GM12878 (cell line): ENCODE measurements around the gene EYS.

Source experiments
- GABPA ChIP-seq: IDR thresholded peaks from 2 replicates; pipeline ENCODE4 v1.6.1; 2014; ENCODE audit warnings: antibody characterized with exemption, low read depth, mild to moderate bottlenecking, inconsistent platforms
- HCFC1 ChIP-seq: fragments of 150-350 bp; IDR thresholded peaks from 2 replicates; pipeline ENCODE4 v1.6.1; 2014; ENCODE audit warnings: low read length
- JUNB ChIP-seq: IDR thresholded peaks from 2 replicates; pipeline ENCODE4 v1.6.1; 2016; ENCODE audit warnings: antibody characterized with exemption, mild to moderate bottlenecking
- POLR2A ChIP-seq: IDR thresholded peaks from 2 replicates; pipeline ENCODE4 v1.6.1; 2011; ENCODE audit warnings: low read depth, mild to moderate bottlenecking, low read length
- POLR2AphosphoS5 ChIP-seq: IDR thresholded peaks from 2 replicates; pipeline ENCODE4 v1.6.1; 2011; ENCODE audit warnings: mild to moderate bottlenecking, low read length, inconsistent platforms
- RBBP5 ChIP-seq: fragments of 200-600 bp; sonication (generic); conservative IDR thresholded peaks from 2 replicates; pipeline ENCODE4 v1.6.1; 2016
- SMC3 ChIP-seq: IDR thresholded peaks from 2 replicates; pipeline ENCODE4 v1.6.1; 2011; ENCODE audit warnings: low read length, improper control_type of control experiment, borderline replicate concordance
- TAF1 ChIP-seq: IDR thresholded peaks from 2 replicates; pipeline ENCODE4 v1.6.1; 2011; ENCODE audit warnings: mild to moderate bottlenecking, low read depth, low read length, borderline replicate concordance
- ZNF622 ChIP-seq: fragments of 450-650 bp; IDR thresholded peaks from 2 replicates; pipeline ENCODE4 v1.6.1; 2017; ENCODE audit warnings: mild to moderate bottlenecking, inconsistent platforms
- TF ChIP-seq, protein P1 (sequence below), 3 experiments: IDR thresholded peaks in 2 of 3; conservative IDR thresholded peaks in 1 of 3; 2 replicates each; pipeline ENCODE4 v1.5.1; 2011; ENCODE audit warnings: low read depth in 3 of 3, low read length in 3 of 3, mild to moderate bottlenecking in 3 of 3, control low read depth in 2 of 3, moderate library complexity in 2 of 3, inconsistent platforms in 1 of 3, mixed read lengths in 1 of 3; ENCODE audit not compliant: control insufficient read depth in 2 of 3, insufficient read depth in 1 of 3; ENCODE audit errors: extremely low read depth in 1 of 3
- TF ChIP-seq, protein P2 (sequence below): IDR thresholded peaks from 2 replicates; pipeline ENCODE4 v1.6.1; 2012; ENCODE audit warnings: low read depth, low read length, improper control_type of control experiment

DNA sequence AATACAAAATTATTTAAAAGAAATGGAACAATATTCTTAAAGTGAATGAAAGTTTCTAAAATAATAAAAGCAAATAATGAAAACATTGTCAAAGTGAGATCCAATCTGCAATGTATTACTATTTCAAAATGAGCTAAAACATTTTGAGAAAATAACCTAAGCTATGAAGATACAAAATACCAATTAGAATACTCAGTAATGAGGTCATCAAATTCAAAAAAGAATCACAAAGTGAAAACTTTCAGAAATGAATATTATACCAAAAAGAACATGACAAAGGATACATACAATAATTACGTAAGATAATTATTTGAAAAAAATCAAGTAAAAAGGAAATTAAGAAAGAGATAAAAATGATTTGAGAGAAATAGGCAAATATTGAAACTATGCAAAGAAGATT is 634.5 kb downstream of the EYS start:
- TF ChIP-seq SMC3 (no peak), JUNB (no peak), TAF1 (no peak), POLR2AphosphoS5 (no peak), HCFC1 (no peak), GABPA (no peak), POLR2A (no peak), RBBP5 (no peak), ZNF622 (no peak)
- TF ChIP-seq, protein P1, sequence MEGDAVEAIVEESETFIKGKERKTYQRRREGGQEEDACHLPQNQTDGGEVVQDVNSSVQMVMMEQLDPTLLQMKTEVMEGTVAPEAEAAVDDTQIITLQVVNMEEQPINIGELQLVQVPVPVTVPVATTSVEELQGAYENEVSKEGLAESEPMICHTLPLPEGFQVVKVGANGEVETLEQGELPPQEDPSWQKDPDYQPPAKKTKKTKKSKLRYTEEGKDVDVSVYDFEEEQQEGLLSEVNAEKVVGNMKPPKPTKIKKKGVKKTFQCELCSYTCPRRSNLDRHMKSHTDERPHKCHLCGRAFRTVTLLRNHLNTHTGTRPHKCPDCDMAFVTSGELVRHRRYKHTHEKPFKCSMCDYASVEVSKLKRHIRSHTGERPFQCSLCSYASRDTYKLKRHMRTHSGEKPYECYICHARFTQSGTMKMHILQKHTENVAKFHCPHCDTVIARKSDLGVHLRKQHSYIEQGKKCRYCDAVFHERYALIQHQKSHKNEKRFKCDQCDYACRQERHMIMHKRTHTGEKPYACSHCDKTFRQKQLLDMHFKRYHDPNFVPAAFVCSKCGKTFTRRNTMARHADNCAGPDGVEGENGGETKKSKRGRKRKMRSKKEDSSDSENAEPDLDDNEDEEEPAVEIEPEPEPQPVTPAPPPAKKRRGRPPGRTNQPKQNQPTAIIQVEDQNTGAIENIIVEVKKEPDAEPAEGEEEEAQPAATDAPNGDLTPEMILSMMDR (IDR thresholded peaks at IDR 0.05 in 2 of 3, conservative IDR thresholded peaks at IDR 0.05 in 1 of 3; ENCODE audit: control insufficient read depth in 2 of 3, extremely low read depth in 1 of 3, insufficient read depth in 1 of 3, low read depth in 3 of 3, low read length in 3 of 3), result no peak
- TF ChIP-seq, protein P2, sequence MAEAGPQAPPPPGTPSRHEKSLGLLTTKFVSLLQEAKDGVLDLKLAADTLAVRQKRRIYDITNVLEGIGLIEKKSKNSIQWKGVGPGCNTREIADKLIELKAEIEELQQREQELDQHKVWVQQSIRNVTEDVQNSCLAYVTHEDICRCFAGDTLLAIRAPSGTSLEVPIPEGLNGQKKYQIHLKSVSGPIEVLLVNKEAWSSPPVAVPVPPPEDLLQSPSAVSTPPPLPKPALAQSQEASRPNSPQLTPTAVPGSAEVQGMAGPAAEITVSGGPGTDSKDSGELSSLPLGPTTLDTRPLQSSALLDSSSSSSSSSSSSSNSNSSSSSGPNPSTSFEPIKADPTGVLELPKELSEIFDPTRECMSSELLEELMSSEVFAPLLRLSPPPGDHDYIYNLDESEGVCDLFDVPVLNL, result no peak
